SHP77 (cell line): ENCODE data around the gene SLC37A2.

ENCODE experiments used
- DNase-seq, 2 experiments: peaks; one replicate each; lab custom pipeline; 2025; lab: John Stamatoyannopoulos, UW

SLC37A2 gene

GRCh38 chr11:125071435-125071834 is 8.3 kb downstream of the SLC37A2 start:
- DNase-seq, result no peak

GRCh38 chr11:125071846-125072217 is 8.7 kb downstream of the SLC37A2 start:
- DNase-seq, result no peak

GRCh38 chr11:125072218-125072960 is 9.3 kb downstream of the SLC37A2 start:
- no peak for DNase-seq

- no peak for DNase-seq
These were observed 10.0 kb downstream of the SLC37A2 start for GRCh38 chr11:125072961-125073590.

GRCh38 chr11:125073616-125074483 is 10.7 kb downstream of the SLC37A2 start:
- no peak for DNase-seq

- DNase-seq, result no peak
These were observed 11.6 kb downstream of the SLC37A2 start for GRCh38 chr11:125074511-125075241.

GRCh38 chr11:125075242-125075625 is 12.1 kb downstream of the SLC37A2 start:
- no peak for DNase-seq

GRCh38 chr11:125075900-125076317 is 12.8 kb downstream of the SLC37A2 start:
- DNase-seq, result no peak

GRCh38 chr11:125076378-125076945 is 13.4 kb downstream of the SLC37A2 start:
- DNase-seq, result no peak

GRCh38 chr11:125078016-125078415 is 14.9 kb downstream of the SLC37A2 start:
- DNase-seq, result no peak

GRCh38 chr11:125078516-125079140 is 15.5 kb downstream of the SLC37A2 start:
- DNase-seq, result no peak

- DNase-seq, result no peak
These were observed 16.2 kb downstream of the SLC37A2 start for GRCh38 chr11:125079151-125079877.

GRCh38 chr11:125079878-125080530 is 16.9 kb downstream of the SLC37A2 start:
- DNase-seq, result no peak

GRCh38 chr11:125080531-125080911 is 17.4 kb downstream of the SLC37A2 start:
- DNase-seq, result no peak

GRCh38 chr11:125081098-125081798 is 18.1 kb downstream of the SLC37A2 start:
- DNase-seq, result no peak

- no peak for DNase-seq
These were observed 18.9 kb downstream of the SLC37A2 start for GRCh38 chr11:125082040-125082439.

- no peak for DNase-seq
These were observed 19.7 kb downstream of the SLC37A2 start for GRCh38 chr11:125082611-125083311.

- no peak for DNase-seq
These were observed 20.4 kb downstream of the SLC37A2 start for GRCh38 chr11:125083312-125084056.
